NCI-H2196 (cell line): ENCODE measurements around the gene NAB2.
"Not testable (repeated sequence)": the region's sequence is repeated elsewhere in the genome, so short reads cannot be mapped to it uniquely, and the experiment has no call there.

Source experiments
- DNase-seq: peaks from one replicate; lab custom pipeline; 2025; ENCODE audit not compliant: unreplicated experiment; lab: John Stamatoyannopoulos, UW

The NAB2 gene

GRCh38 chr12:57066245-57066644 lies 22.7 kb upstream of the NAB2 start:
- DNase-seq, result no peak

- peak; percentile 75 for DNase-seq
Measured at GRCh38 chr12:57069523-57069922, 19.4 kb upstream of the NAB2 start.

GRCh38 chr12:57072661-57073060 lies 16.3 kb upstream of the NAB2 start:
- DNase-seq, result no peak

- not testable (repeated sequence) for DNase-seq
Measured at GRCh38 chr12:57073566-57074450, 15.1 kb upstream of the NAB2 start.

DNA sequence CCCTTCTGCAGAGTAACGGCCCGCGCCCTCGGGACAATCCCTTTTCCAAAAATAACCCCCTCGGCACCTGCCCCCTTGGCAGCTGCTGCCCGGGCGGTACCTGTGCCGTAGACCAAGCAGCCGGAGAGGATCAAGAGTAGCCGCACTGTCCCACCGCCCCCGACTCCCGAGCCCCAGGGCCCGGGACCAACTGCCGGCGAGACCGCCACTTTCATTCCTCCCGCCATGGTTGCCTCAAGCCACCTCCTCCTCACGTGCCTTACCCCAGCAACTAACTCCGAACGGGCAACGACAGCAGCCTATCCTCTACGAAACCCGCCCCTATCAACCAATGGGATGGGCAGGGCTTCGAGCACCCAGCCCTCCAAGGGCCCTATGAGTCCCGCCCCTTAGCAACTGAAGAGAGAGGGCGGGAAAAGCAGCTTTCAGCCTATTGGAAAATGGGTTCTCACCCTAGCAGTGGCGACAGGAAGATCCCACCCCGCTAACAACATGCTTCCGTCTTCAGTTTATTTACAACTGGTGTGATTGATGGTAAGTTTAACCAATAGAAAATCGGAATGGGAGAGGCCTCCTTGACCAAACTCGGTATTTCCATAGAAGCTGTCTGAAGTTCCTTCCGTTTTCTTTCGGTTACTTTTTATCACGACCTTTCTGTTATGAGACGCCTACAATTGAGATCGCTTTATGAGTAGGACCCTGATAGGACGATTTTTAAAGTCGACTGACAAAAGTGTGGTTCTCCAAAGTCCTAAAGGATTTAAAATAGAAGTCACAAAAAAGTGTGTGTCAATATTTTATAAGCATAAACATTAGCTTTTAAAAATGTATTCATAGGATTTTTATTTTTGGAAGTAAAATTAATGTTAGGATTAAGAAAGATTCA lies 10.2 kb upstream of the NAB2 start, which contains the start of gene NEMP1:
Gene NEMP1 (minus strand): TSS at position 273 of the 886 bp plus-strand sequence. CDS start 46 bp downstream, at position 227.
- DNase-seq, result peak; percentile 99

DNA sequence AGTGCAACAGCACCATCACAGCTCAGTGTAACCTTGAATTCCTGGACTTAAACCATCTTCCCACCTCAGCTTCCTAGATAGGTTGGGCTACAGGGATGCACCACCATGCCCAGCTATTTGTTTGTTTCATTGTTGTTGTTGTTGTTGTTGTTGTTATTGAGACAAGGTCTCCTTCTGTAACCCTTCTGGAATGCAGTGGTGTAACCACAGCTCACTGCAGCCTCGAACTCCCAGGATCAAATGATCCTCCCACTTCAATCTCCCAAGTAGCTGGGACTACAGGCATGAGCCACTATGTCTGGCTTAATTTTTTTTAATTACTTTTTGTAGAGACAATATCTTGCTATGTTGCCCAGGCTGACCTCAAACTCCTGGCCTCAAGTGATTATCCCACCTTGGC lies 9.1 kb upstream of the NAB2 start:
- DNase-seq, result no peak

GRCh38 chr12:57080855-57081254 lies 8.1 kb upstream of the NAB2 start:
- DNase-seq, result no peak

DNA sequence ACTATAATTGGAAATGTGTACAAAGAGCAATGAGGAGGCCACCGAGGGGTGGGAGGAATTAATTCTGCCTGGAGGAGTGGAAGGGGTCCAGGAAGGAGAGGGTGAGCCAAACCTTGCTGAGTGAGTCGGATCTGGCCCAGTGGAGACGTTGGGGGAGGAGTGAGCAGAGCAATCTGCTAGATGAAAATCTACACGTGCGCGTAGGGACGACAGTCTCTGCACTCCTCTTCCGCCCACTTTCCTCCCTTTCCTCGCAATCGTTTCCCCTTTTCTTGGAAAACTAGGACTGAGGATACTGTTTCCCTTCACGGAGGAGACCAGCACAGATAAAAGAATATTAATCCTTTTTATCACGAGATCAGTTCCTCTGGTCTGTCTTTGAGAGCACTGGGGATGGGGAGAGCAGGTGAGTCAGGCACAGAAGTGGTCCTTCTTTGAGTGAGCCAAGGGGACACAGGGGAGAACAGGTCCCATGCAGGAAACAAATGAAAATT lies 2.9 kb upstream of the NAB2 start:
- DNase-seq, result no peak

- no peak for DNase-seq
Measured at GRCh38 chr12:57086493-57087009, 2.4 kb upstream of the NAB2 start.

DNA sequence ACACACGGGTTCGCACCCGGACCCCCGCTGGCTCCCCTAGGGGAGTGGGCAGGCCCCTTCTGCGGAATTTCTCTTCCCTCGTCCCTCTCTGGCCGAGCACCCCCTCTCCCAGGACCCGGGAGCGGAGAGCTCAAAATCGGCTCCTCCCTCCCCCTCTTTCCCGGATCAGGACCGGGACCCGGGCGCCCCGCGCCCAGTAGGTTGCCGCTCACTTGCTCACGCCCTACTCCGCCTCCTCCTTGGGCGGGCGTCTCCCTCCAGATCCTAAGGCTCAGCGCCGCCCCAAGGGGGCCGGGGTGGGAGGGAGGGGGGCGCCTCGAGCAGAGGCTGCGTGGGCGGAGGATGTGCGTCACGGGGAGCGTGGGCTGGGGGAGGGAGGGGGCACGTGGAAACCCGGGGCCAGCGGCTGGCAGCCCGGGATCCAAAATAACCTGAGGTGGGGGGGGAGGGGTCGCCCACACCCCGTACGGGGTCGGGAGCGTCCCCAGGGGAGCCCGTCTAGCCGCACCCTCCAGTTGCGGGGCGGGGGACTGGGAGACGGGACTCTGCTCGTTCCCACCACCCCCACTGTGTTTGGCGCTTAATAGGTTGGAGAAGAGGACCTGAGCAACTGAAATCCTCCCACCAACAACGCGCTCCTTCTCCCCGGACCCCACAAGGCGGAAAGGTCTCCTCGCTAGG lies 1.8 kb upstream of the NAB2 start:
- peak; percentile 73 for DNase-seq

DNA sequence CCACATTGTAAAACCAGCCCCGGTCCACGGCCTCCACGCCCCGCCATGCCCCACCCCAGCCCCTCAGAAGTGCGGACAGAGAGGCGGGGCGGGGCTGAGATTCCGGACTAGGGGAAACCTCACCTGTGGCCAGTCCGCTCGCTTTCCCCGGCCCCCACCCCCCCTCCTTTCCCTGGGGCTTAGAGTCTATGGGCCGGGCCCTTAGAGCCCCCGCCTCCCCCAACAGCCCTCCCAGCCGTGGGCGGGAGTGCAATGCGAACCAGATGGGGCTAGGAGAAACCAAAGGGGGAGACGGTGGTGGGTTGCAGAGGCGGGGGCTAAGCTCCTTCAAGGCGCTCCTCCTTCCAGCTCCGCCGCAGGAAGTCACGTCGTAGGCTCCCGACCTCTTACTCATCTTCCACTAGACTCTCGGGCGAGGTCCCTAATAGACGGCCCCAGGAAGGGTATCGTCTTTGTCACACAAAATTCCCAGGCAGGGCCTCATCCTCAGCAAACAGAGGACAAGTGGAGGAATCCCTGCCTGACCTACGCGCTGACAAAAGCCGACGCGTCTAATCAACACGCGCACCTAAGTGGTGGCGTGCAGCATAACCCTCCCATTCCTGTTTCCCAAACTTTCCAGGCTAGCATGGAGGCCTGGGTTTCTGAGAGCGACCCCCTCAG lies 1.1 kb upstream of the NAB2 start:
- DNase-seq, result peak; percentile 78

- no peak for DNase-seq
Measured at GRCh38 chr12:57089271-57090245, 644 bp downstream of the NAB2 start.

DNA sequence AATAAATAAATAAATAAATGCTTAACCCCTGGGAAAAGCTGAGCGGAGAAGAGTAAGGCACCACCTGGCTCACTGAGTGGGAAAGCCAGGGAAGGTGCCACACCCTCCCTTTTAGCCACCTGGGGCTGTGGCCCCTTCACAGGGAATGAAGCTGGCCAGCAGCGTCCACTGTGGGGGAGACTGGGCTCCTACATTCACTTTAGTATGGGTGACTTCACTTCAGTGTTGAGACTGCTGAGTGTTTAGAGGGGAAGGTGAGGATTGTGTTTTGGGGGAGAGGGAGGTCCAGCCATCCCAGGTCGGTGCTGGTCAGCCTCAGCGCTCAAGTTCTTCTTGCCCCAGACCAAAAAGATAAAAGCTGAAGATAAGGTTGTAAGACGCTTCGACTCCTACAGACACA lies 1.6 kb downstream of the NAB2 start:
- no peak for DNase-seq

- DNase-seq, result no peak
Measured at GRCh38 chr12:57090924-57091637, 2.2 kb downstream of the NAB2 start.

GRCh38 chr12:57091638-57092528 lies 3.0 kb downstream of the NAB2 start:
- no peak for DNase-seq

GRCh38 chr12:57092529-57092862 lies 3.6 kb downstream of the NAB2 start:
- DNase-seq, result no peak

- no peak for DNase-seq
Measured at GRCh38 chr12:57092876-57093414, 4.0 kb downstream of the NAB2 start.
